IPS-11a (cell line): Measurements from ENCODE around the gene RAB7A.

Experiments used
- H3K4me3 ChIP-seq: one replicate; pipeline ENCODE4 v1.5.1; 2013; ENCODE audit warnings: low read depth, low read length, control low read depth

RAB7A gene

GRCh38 chr3:128848936-128849335 is 123.0 kb downstream of the RAB7A start:
- no peak overlapping the region for H3K4me3 ChIP-seq

- no peak overlapping the region for H3K4me3 ChIP-seq
Observed at GRCh38 chr3:128849911-128850455, 124.0 kb downstream of the RAB7A start.

- no peak overlapping the region for H3K4me3 ChIP-seq
Observed at GRCh38 chr3:128850544-128850943, 124.6 kb downstream of the RAB7A start.

GRCh38 chr3:128851601-128852000 is 125.6 kb downstream of the RAB7A start:
- no peak overlapping the region for H3K4me3 ChIP-seq

- no peak overlapping the region for H3K4me3 ChIP-seq
Observed at GRCh38 chr3:128853826-128854225, 127.8 kb downstream of the RAB7A start.

- no peak overlapping the region for H3K4me3 ChIP-seq
Observed at GRCh38 chr3:128854475-128854874, 128.5 kb downstream of the RAB7A start.

- H3K4me3 ChIP-seq: no peak overlapping the region
Observed at GRCh38 chr3:128855569-128855968, 129.6 kb downstream of the RAB7A start.

- no peak overlapping the region for H3K4me3 ChIP-seq
Observed at GRCh38 chr3:128858167-128858566, 132.2 kb downstream of the RAB7A start.

- no peak overlapping the region for H3K4me3 ChIP-seq
Observed at GRCh38 chr3:128859630-128860029, 133.6 kb downstream of the RAB7A start.

GRCh38 chr3:128861491-128861890 is 135.5 kb downstream of the RAB7A start:
- no peak overlapping the region for H3K4me3 ChIP-seq

- H3K4me3 ChIP-seq: no peak overlapping the region
Observed at GRCh38 chr3:128863560-128863959, 137.6 kb downstream of the RAB7A start.
